Measurements from ENCODE around the gene ATP2A1.

DNA sequence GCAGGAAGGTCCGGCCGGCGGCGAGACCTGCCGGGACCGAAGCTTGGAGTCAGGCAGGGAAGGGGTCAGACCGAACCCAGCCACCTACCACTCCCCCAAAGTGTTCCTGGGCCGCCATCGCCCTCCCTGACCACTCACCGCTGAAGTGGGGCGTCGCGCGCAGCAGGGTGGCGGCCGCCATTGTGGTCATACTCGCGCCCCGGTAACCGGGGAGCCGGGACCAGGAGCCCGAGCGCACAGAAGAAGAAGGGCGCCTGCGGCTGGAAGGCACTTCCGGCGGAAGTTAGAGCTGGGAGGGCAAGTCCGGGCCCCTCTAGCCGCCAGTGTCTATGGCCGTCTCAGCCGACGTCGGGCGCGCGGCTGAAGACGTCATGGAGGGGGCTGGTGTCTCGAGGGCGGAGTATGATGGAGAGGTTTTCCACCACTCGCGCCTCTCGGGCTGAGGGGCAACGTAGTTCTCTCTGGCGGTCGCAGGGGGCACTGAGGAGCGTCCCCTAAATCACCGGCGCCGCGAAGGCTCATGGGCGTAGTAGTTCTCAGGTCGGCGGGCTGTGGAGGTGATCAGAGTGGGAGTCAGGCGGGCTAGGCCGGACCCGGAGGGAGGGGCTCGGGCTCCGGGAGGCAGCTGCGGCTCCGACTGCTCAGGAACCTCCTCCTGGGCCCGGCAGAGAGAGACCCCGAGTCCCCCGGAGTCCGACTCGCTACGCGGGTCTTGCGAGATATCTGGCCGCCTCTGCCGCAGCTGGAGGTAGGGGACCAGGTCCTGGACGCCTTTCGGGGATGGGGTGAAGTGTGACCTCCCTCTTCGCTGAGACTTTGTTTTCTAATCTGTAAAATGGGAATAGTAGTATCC lies 32.0 kb upstream of the ATP2A1 start, which contains the start of gene TUFM:
- TF ChIP-seq, protein P1, sequence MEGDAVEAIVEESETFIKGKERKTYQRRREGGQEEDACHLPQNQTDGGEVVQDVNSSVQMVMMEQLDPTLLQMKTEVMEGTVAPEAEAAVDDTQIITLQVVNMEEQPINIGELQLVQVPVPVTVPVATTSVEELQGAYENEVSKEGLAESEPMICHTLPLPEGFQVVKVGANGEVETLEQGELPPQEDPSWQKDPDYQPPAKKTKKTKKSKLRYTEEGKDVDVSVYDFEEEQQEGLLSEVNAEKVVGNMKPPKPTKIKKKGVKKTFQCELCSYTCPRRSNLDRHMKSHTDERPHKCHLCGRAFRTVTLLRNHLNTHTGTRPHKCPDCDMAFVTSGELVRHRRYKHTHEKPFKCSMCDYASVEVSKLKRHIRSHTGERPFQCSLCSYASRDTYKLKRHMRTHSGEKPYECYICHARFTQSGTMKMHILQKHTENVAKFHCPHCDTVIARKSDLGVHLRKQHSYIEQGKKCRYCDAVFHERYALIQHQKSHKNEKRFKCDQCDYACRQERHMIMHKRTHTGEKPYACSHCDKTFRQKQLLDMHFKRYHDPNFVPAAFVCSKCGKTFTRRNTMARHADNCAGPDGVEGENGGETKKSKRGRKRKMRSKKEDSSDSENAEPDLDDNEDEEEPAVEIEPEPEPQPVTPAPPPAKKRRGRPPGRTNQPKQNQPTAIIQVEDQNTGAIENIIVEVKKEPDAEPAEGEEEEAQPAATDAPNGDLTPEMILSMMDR (IDR thresholded peaks at IDR 0.05; ENCODE audit: insufficient read depth, low read length), result peak; percentile 68
- TF ChIP-seq REST (IDR thresholded peaks at IDR 0.05; ENCODE audit: insufficient replicate concordance, low read depth) (peak; percentile 61), POLR2AphosphoS5 (IDR thresholded peaks at IDR 0.05; ENCODE audit: low read depth) (peak; percentile 83)

All from HL-60 (cell line).